Choroid plexus epithelial cell (primary cell): ENCODE measurements around the gene NTPCR.

Source experiments
- DNase-seq: peaks from one replicate; pipeline ENCODE4 v3.0.0-alpha.2; 2010; ENCODE audit warnings: low read depth
- H3K4me3 ChIP-seq: 2 replicates; pipeline ENCODE4 v1.5.1; 2011; ENCODE audit warnings: low read depth, mild to moderate bottlenecking, control low read depth, low read length, moderate library complexity
- CTCF ChIP-seq: conservative IDR thresholded peaks from 2 replicates; pipeline ENCODE4 v1.5.1; 2011; ENCODE audit warnings: low read depth, mild to moderate bottlenecking, control low read depth, inconsistent platforms, low read length, moderate library complexity

The NTPCR gene

GRCh38 chr1:233019778-233020325 is 69.4 kb downstream of the NTPCR start:
- DNase-seq: peak; percentile 16
- no peak overlapping the region for H3K4me3 ChIP-seq
- TF ChIP-seq CTCF: no peak

GRCh38 chr1:233020426-233020825 is 70.0 kb downstream of the NTPCR start:
- no peak for TF ChIP-seq CTCF
- H3K4me3 ChIP-seq: no peak overlapping the region
- peak; percentile 34 for DNase-seq

GRCh38 chr1:233022246-233022645 is 71.8 kb downstream of the NTPCR start:
- DNase-seq: no peak
- no peak overlapping the region for H3K4me3 ChIP-seq
- no peak for TF ChIP-seq CTCF

GRCh38 chr1:233024199-233024598 is 73.8 kb downstream of the NTPCR start:
- TF ChIP-seq CTCF: no peak
- no peak for DNase-seq
- no peak overlapping the region for H3K4me3 ChIP-seq

GRCh38 chr1:233025157-233025556 is 74.7 kb downstream of the NTPCR start:
- peak; percentile 70 for DNase-seq
- peak; percentile 85 for TF ChIP-seq CTCF
- H3K4me3 ChIP-seq: no peak overlapping the region

DNA sequence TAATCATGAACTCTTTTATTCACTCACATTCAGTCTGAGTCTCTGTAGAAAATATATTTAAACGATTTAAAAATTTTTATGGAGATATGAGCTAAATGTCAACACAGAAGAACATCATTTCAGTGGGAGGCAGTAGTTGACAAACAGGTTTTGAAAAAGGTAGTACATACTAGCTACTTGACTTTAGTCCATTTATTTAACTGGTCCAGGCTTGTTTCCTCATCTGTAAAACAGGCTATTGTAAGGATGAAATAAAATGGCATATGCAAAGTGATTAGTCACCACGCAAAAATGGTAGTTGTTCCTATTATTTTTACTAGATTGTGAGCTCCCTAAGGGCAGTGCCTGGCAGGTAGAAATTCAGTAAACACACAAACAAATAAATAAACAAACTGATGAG is 75.2 kb downstream of the NTPCR start:
- no peak for TF ChIP-seq CTCF
- no peak for DNase-seq
- no peak overlapping the region for H3K4me3 ChIP-seq

DNA sequence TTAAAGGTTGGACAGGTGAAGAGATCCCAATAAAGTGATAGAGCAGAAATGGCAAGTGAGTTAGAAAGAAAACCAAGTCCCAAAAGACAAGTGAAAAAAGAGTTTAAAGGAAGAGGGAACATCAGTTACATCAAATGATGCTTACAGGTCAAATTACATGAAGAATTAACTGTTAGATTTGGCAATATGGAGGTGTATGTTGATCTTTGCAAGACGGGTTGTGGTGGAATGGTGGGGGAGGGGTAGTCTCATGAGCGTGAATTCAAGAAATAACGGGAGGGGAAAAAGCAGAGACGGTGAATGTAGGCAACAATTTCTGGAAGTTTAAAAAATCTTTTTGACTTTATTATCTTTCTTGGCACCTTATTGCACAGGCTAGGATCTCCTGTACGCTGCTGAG is 76.6 kb downstream of the NTPCR start:
- DNase-seq: no peak
- TF ChIP-seq CTCF: no peak
- H3K4me3 ChIP-seq: no peak overlapping the region
